ENCODE data around the gene RUNX1.

- TF ChIP-seq POLR2A (IDR thresholded peaks at IDR 0.05) (no peak), CTCF (IDR thresholded peaks at IDR 0.05) (no peak), POLR2AphosphoS5 (IDR thresholded peaks at IDR 0.05) (no peak)
Observed at GRCh38 chr21:34846601-34847112, 202.4 kb downstream of the RUNX1 start.
